K562 treated with DMSO at 1 percent for 24 hours (cell line): ENCODE results near the gene SERTM2. TPM values are rescaled to one million over a fixed set of nuclear protein-coding genes. Genes with fewer than 3 reads are reported as not detected.

Source experiments
- total RNA-seq: library from RNA; unstranded; fragments of 300-600 nt; gene quantifications from 2 replicates; pipeline ENCODE4 v1.2.3, GENCODE V29; 2022; ENCODE audit warnings: low read depth; ENCODE audit not compliant: insufficient read depth

SERTM2 gene
- total RNA-seq = not detected in 2 replicates

DNA sequence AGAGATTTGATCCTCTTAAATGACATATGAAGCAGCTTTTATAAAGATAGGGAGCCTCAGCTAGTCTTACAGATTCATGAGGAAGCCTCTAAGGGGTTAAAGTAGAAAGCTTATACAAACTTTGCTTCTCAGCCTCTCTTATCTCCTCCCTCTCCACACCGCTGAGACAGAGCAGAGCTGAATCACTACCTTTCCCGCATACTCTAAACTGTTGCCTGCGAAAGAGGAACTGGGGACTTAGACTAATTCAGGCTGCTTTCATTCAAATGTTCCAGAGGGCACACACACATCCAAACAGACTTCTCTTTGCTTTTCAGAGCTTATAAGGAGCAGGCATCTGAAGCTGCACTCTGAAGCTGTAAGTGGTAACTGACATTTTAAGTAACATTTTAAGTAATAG, at the start of gene SERTM2:
TSS of gene SERTM2 (plus strand) at position 169 of the 400 bp plus-strand sequence. CDS start 7,213 bp downstream, outside the sequence.

Other genes starting within 250 kb of the SERTM2 start
- gene CAPN6, start 241.2 kb upstream of the SERTM2 start, total RNA-seq = 0.16 TPM in 1 of 2 replicates, not detected in the other
- not detected in 2 replicates for gene DCX, start 99.5 kb upstream of the SERTM2 start, total RNA-seq
- gene ALG13, start 169.5 kb downstream of the SERTM2 start, total RNA-seq = 16.0 and 18.2 TPM in 2 replicates